Measurements from ENCODE around the gene RMDN2.

GRCh38 chr2:37876227-37876626 is 48.9 kb upstream of the RMDN2 start:
- TF ChIP-seq ZFX (CRISPR knock-in tag; IDR thresholded peaks at IDR 0.05) (no peak), KLF6 (CRISPR knock-in tag; IDR thresholded peaks at IDR 0.05; ENCODE audit: borderline replicate concordance) (no peak), TCF7 (IDR thresholded peaks at IDR 0.05; ENCODE audit: borderline replicate concordance) (no peak), SP1 (CRISPR knock-in tag; IDR thresholded peaks at IDR 0.05) (no peak), DPF2 (IDR thresholded peaks at IDR 0.05) (no peak), TAF7 (tag; IDR thresholded peaks at IDR 0.05) (no peak), EP300 (IDR thresholded peaks at IDR 0.05; ENCODE audit: low read length) (no peak), ZNF316 (IDR thresholded peaks at IDR 0.05) (no peak), HNRNPUL1 (IDR thresholded peaks at IDR 0.05; ENCODE audit: low read length) (no peak), SNAPC5 (CRISPR knock-in tag; IDR thresholded peaks at IDR 0.05) (no peak), EZH2 (IDR thresholded peaks at IDR 0.05; ENCODE audit: borderline replicate concordance, low read depth, low read length) (no peak), ZNF324 (CRISPR knock-in tag; IDR thresholded peaks at IDR 0.05) (no peak)
- TF ChIP-seq, protein P1, sequence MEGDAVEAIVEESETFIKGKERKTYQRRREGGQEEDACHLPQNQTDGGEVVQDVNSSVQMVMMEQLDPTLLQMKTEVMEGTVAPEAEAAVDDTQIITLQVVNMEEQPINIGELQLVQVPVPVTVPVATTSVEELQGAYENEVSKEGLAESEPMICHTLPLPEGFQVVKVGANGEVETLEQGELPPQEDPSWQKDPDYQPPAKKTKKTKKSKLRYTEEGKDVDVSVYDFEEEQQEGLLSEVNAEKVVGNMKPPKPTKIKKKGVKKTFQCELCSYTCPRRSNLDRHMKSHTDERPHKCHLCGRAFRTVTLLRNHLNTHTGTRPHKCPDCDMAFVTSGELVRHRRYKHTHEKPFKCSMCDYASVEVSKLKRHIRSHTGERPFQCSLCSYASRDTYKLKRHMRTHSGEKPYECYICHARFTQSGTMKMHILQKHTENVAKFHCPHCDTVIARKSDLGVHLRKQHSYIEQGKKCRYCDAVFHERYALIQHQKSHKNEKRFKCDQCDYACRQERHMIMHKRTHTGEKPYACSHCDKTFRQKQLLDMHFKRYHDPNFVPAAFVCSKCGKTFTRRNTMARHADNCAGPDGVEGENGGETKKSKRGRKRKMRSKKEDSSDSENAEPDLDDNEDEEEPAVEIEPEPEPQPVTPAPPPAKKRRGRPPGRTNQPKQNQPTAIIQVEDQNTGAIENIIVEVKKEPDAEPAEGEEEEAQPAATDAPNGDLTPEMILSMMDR (IDR thresholded peaks at IDR 0.05 in 2 of 3, conservative IDR thresholded peaks at IDR 0.05 in 1 of 3; ENCODE audit: insufficient read depth in 2 of 3, low read depth in 1 of 3, low read length in 3 of 3): no peak
- TF ChIP-seq, protein P2, sequence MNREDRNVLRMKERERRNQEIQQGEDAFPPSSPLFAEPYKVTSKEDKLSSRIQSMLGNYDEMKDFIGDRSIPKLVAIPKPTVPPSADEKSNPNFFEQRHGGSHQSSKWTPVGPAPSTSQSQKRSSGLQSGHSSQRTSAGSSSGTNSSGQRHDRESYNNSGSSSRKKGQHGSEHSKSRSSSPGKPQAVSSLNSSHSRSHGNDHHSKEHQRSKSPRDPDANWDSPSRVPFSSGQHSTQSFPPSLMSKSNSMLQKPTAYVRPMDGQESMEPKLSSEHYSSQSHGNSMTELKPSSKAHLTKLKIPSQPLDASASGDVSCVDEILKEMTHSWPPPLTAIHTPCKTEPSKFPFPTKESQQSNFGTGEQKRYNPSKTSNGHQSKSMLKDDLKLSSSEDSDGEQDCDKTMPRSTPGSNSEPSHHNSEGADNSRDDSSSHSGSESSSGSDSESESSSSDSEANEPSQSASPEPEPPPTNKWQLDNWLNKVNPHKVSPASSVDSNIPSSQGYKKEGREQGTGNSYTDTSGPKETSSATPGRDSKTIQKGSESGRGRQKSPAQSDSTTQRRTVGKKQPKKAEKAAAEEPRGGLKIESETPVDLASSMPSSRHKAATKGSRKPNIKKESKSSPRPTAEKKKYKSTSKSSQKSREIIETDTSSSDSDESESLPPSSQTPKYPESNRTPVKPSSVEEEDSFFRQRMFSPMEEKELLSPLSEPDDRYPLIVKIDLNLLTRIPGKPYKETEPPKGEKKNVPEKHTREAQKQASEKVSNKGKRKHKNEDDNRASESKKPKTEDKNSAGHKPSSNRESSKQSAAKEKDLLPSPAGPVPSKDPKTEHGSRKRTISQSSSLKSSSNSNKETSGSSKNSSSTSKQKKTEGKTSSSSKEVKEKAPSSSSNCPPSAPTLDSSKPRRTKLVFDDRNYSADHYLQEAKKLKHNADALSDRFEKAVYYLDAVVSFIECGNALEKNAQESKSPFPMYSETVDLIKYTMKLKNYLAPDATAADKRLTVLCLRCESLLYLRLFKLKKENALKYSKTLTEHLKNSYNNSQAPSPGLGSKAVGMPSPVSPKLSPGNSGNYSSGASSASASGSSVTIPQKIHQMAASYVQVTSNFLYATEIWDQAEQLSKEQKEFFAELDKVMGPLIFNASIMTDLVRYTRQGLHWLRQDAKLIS (CRISPR knock-in tag; IDR thresholded peaks at IDR 0.05): no peak

Measured in K562 (cell line).